ENCODE data around the gene KIFC3. TPM values are rescaled to one million over a fixed set of nuclear protein-coding genes. Genes with fewer than 3 reads are reported as not detected.

The KIFC3 gene
- total and polyA plus RNA-seq, 2 donors (not counting 1 experiment from before 2014, with no cell fraction given), result 0.07 to 0.67 TPM

DNA sequence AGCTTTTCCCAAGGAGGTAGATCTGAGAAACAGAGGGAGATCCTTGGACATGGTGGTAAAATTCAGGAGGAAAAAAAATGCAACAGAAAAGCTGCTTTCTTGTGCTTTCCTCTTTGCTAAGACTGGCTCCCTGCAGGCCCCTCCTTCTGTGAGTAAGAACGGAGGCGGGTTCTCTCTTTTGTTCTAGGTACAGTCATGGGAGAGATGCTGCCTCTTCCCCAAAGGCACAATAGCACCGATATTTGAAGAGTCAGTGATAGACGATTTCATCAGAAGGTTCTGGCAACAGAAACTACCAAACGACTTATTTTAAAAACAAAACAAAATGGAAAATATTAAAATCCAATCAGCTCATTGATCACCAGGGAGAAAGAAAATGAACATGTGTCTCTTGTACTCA lies 32.6 kb upstream of the KIFC3 start:
- DNase-seq, result no peak
- intact Hi-C loops (cut with micrococcal nuclease), result no loop called here
- Histone ChIP-seq H3K9me3 (ENCODE audit: control extremely low read depth in 1 of 3, control insufficient read depth in 2 of 3, insufficient read depth in 1 of 3, low read length in 2 of 3) (peaks cover 0 to under 1% (median 0%) of the 10 kb centered on the region in 3 donors), H3K27me3 (replicated peaks in 1 of 4; ENCODE audit: control extremely low read depth in 1 of 4, control insufficient read depth in 3 of 4, insufficient read depth in 4 of 4, low read length in 3 of 4) (no peaks in the 10 kb centered on the region), H4K20me1 (ENCODE audit: control insufficient read depth, insufficient read depth, low read length, poor library complexity, severe bottlenecking) (no peaks in the 10 kb centered on the region), H3K27ac (ENCODE audit: low read length in 2 of 2) (no peak overlapping the region), H3K36me3 (replicated peaks in 1 of 2; ENCODE audit: control extremely low read depth in 1 of 2, control insufficient read depth in 1 of 2, extremely low read depth in 1 of 2, insufficient read depth in 2 of 2, low read length in 1 of 2) (no peaks in the 10 kb centered on the region), H3K4me2 (replicated peaks; ENCODE audit: low read depth, low read length, poor library complexity, severe bottlenecking) (no peak overlapping the region), H3K9ac (ENCODE audit: low read length) (no peak overlapping the region), H3K79me2 (ENCODE audit: control insufficient read depth, insufficient read depth, low read length) (no peaks in the 10 kb centered on the region), H2AFZ (ENCODE audit: insufficient read depth, low read depth, low read length, poor library complexity, severe bottlenecking) (no peak overlapping the region), H3K4me1 (ENCODE audit: control insufficient read depth in 2 of 2, insufficient read depth in 2 of 2, low read length in 2 of 2) (no peaks in the 10 kb centered on the region), H3K4me3 (ENCODE audit: control extremely low read depth in 1 of 5, extremely low read depth in 1 of 5, insufficient read depth in 1 of 5, low read depth in 2 of 5, low read length in 4 of 5) (no peak overlapping the region)
- Mint-ChIP-seq H3K27ac (no peak overlapping the region), H3K27me3 (peaks cover 22% of the 10 kb centered on the region), H3K9me3 (ENCODE audit: insufficient read depth) (no peaks in the 10 kb centered on the region), H3K4me3 (no peak overlapping the region), H3K4me1 (no peaks in the 10 kb centered on the region)
- WGBS (ENCODE audit: insufficient coverage), result no CpG with 5 or more reads among the region's 5 CpGs
- TF ChIP-seq, protein P1, sequence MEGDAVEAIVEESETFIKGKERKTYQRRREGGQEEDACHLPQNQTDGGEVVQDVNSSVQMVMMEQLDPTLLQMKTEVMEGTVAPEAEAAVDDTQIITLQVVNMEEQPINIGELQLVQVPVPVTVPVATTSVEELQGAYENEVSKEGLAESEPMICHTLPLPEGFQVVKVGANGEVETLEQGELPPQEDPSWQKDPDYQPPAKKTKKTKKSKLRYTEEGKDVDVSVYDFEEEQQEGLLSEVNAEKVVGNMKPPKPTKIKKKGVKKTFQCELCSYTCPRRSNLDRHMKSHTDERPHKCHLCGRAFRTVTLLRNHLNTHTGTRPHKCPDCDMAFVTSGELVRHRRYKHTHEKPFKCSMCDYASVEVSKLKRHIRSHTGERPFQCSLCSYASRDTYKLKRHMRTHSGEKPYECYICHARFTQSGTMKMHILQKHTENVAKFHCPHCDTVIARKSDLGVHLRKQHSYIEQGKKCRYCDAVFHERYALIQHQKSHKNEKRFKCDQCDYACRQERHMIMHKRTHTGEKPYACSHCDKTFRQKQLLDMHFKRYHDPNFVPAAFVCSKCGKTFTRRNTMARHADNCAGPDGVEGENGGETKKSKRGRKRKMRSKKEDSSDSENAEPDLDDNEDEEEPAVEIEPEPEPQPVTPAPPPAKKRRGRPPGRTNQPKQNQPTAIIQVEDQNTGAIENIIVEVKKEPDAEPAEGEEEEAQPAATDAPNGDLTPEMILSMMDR (IDR thresholded peaks at IDR 0.05), result no peak
- TF ChIP-seq EZH2 (IDR thresholded peaks at IDR 0.05; ENCODE audit: borderline replicate concordance, insufficient read depth, low read depth, low read length, poor library complexity, severe bottlenecking), result no peak
- ChIA-PET CTCF (no interaction called here), POLR2A (no interaction called here)
- ATAC-seq (ENCODE audit: low read depth), result no peak

- H3K9ac ChIP-seq (ENCODE audit: low read length), result no peak overlapping the region
- H3K27me3 ChIP-seq (replicated peaks in 1 of 4; ENCODE audit: control extremely low read depth in 1 of 4, control insufficient read depth in 3 of 4, insufficient read depth in 4 of 4, low read length in 3 of 4), result no peaks in the 10 kb centered on the region
- POLR2A ChIA-PET, result no interaction called here
- CTCF ChIA-PET, result no interaction called here
- intact Hi-C loops (cut with micrococcal nuclease), result no loop called here
- Mint-ChIP-seq H3K27ac (no peak overlapping the region), H3K4me3 (no peak overlapping the region), H3K4me1 (no peaks in the 10 kb centered on the region), H3K27me3 (peaks cover 9% of the 10 kb centered on the region), H3K9me3 (ENCODE audit: insufficient read depth) (no peaks in the 10 kb centered on the region)
- no peak for DNase-seq
- H3K9me3 ChIP-seq (ENCODE audit: control extremely low read depth in 1 of 3, control insufficient read depth in 2 of 3, insufficient read depth in 1 of 3, low read length in 2 of 3), result peaks cover 0 to 3% (median 0%) of the 10 kb centered on the region in 3 donors
- H4K20me1 ChIP-seq (ENCODE audit: control insufficient read depth, insufficient read depth, low read length, poor library complexity, severe bottlenecking), result no peaks in the 10 kb centered on the region
- no peaks in the 10 kb centered on the region for H3K4me1 ChIP-seq (ENCODE audit: control insufficient read depth in 2 of 2, insufficient read depth in 2 of 2, low read length in 2 of 2)
- H3K79me2 ChIP-seq (ENCODE audit: control insufficient read depth, insufficient read depth, low read length), result no peaks in the 10 kb centered on the region
- no peak overlapping the region for H3K4me3 ChIP-seq (ENCODE audit: control extremely low read depth in 1 of 5, extremely low read depth in 1 of 5, insufficient read depth in 1 of 5, low read depth in 2 of 5, low read length in 4 of 5)
- no peaks in the 10 kb centered on the region for H3K36me3 ChIP-seq (replicated peaks in 1 of 2; ENCODE audit: control extremely low read depth in 1 of 2, control insufficient read depth in 1 of 2, extremely low read depth in 1 of 2, insufficient read depth in 2 of 2, low read length in 1 of 2)
- TF ChIP-seq EZH2 (IDR thresholded peaks at IDR 0.05; ENCODE audit: borderline replicate concordance, insufficient read depth, low read depth, low read length, poor library complexity, severe bottlenecking), result no peak
- TF ChIP-seq, protein P1 (IDR thresholded peaks at IDR 0.05), result no peak
- no peak overlapping the region for H2AFZ ChIP-seq (ENCODE audit: insufficient read depth, low read depth, low read length, poor library complexity, severe bottlenecking)
- no peak for ATAC-seq (ENCODE audit: low read depth)
- WGBS (ENCODE audit: insufficient coverage), result 94% methylated on average over 10 of the region's 10 CpGs
- H3K27ac ChIP-seq (ENCODE audit: low read length in 2 of 2), result no peak overlapping the region
- no peak overlapping the region for H3K4me2 ChIP-seq (replicated peaks; ENCODE audit: low read depth, low read length, poor library complexity, severe bottlenecking)
Measured at GRCh38 chr16:57830890-57831484, 28.7 kb upstream of the KIFC3 start.
